ENCODE data around the gene ICAM4.
A peak's percentile ranks its signal among the peaks of the same experiment; 100 is the strongest.
"Not testable (repeated sequence)": the region's sequence is repeated elsewhere in the genome, so short reads cannot be mapped to it uniquely, and the experiment has no call there.

The ICAM4 gene

GRCh38 chr19:10332965-10333757 lies 46.4 kb downstream of the ICAM4 start, which contains the start of gene RAVER1:
TSS of gene RAVER1 (minus strand) at chr19:10333529. CDS start at chr19:10333507, 22 bp downstream.
- H3K27me3 ChIP-seq (ENCODE audit: control insufficient read depth, insufficient read depth, low read length), result peaks cover 6% of the 10 kb centered on the region
- peak within 1 kb of the TSS; percentile 92 for H3K4me3 ChIP-seq (ENCODE audit: low read depth, low read length)
- H3K36me3 ChIP-seq (ENCODE audit: control insufficient read depth, insufficient read depth, low read length), result peaks cover 24% of the 10 kb centered on the region
- peaks cover 3% of the 10 kb centered on the region for H3K4me1 ChIP-seq (ENCODE audit: control insufficient read depth, insufficient read depth, low read length)
- H3K9me3 ChIP-seq (ENCODE audit: control insufficient read depth, insufficient read depth, low read length), result no peaks in the 10 kb centered on the region
- H3K9ac ChIP-seq (ENCODE audit: low read depth, low read length), result peak within 1 kb of the TSS; percentile 49

DNA sequence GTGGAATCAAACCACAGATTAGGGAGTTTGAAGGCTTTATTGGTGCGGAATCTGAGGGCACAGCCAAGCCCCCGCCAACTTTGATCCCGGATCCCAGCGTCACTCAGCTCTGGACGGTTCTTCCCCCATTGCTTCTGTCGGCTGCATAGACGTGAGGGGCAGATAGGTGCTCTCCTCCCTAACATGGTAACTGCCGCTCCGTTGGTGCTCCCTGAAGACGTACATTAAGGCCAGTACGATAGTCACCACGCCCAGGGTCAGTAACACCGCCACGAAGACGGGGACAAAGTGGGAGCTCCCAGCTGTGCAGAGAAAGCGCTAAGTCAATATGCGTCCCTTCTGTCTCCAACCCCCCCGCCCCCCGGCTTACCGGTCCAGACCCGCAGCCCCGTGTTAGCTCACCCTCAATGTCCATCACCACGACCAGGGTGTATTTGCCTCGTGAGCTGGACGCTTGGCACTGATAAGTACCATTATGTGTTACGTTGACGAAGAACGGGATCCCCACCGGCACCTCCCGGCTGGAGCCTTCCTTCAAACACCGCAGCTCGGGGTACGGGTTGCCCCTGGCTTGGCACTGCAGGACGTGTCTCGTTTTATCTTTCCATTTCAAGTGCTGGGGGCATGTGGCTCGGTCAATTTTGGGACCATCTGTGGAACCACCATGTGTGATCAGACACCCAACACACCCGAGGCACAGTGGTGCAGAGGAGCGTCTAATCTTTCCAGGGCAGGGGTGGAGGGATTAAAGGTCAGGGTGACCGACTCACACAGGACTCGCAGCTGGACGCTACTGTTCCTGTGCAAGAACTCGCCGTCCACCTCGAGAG lies 47.2 kb downstream of the ICAM4 start:
- H3K36me3 ChIP-seq (ENCODE audit: control insufficient read depth, insufficient read depth, low read length), result peaks cover 16% of the 10 kb centered on the region
- peaks cover 3% of the 10 kb centered on the region for H3K4me1 ChIP-seq (ENCODE audit: control insufficient read depth, insufficient read depth, low read length)
- peak overlapping the region; percentile 9 for H3K9ac ChIP-seq (ENCODE audit: low read depth, low read length)
- peaks cover 6% of the 10 kb centered on the region for H3K27me3 ChIP-seq (ENCODE audit: control insufficient read depth, insufficient read depth, low read length)
- peak overlapping the region; percentile 92 for H3K4me3 ChIP-seq (ENCODE audit: low read depth, low read length)
- H3K9me3 ChIP-seq (ENCODE audit: control insufficient read depth, insufficient read depth, low read length), result no peaks in the 10 kb centered on the region

GRCh38 chr19:10334588-10335351 lies 48.0 kb downstream of the ICAM4 start:
- Histone ChIP-seq H3K27me3 (ENCODE audit: control insufficient read depth, insufficient read depth, low read length) (peaks cover 6% of the 10 kb centered on the region), H3K36me3 (ENCODE audit: control insufficient read depth, insufficient read depth, low read length) (peaks cover 8% of the 10 kb centered on the region), H3K9me3 (ENCODE audit: control insufficient read depth, insufficient read depth, low read length) (no peaks in the 10 kb centered on the region), H3K4me1 (ENCODE audit: control insufficient read depth, insufficient read depth, low read length) (peaks cover 7% of the 10 kb centered on the region), H3K4me3 (ENCODE audit: low read depth, low read length) (peak overlapping the region; percentile 92), H3K9ac (ENCODE audit: low read depth, low read length) (no peak overlapping the region)

- H3K9ac ChIP-seq (ENCODE audit: low read depth, low read length), result no peak overlapping the region
- peaks cover under 1% of the 10 kb centered on the region for H3K36me3 ChIP-seq (ENCODE audit: control insufficient read depth, insufficient read depth, low read length)
- no peaks in the 10 kb centered on the region for H3K9me3 ChIP-seq (ENCODE audit: control insufficient read depth, insufficient read depth, low read length)
- peaks cover 7% of the 10 kb centered on the region for H3K4me1 ChIP-seq (ENCODE audit: control insufficient read depth, insufficient read depth, low read length)
- H3K27me3 ChIP-seq (ENCODE audit: control insufficient read depth, insufficient read depth, low read length), result peaks cover 6% of the 10 kb centered on the region
- peak overlapping the region; percentile 92 for H3K4me3 ChIP-seq (ENCODE audit: low read depth, low read length)
Measured at GRCh38 chr19:10335352-10335985, 48.7 kb downstream of the ICAM4 start.

- not testable (repeated sequence) for H3K27me3 ChIP-seq (ENCODE audit: control insufficient read depth, insufficient read depth, low read length); H3K4me3 ChIP-seq (ENCODE audit: low read depth, low read length); H3K4me1 ChIP-seq (ENCODE audit: control insufficient read depth, insufficient read depth, low read length); H3K36me3 ChIP-seq (ENCODE audit: control insufficient read depth, insufficient read depth, low read length); H3K9me3 ChIP-seq (ENCODE audit: control insufficient read depth, insufficient read depth, low read length); H3K9ac ChIP-seq (ENCODE audit: low read depth, low read length)
Measured at GRCh38 chr19:10336725-10337124, 50.0 kb downstream of the ICAM4 start.

All from iPS-15b (cell line).